Lung (tissue), 12 donors: ENCODE data around the gene DNASE1L2. TPM values are rescaled to one million over a fixed set of nuclear protein-coding genes. Genes with fewer than 3 reads are reported as not detected.

Experiments
- ATAC-seq: fragments of 200-7000 bp; cut with Tn5 transposase; one replicate; pipeline ENCODE4 v1.9.1; 2020; ENCODE audit warnings: moderate number of reproducible peaks; ENCODE audit not compliant: insufficient read depth, low FRiP score
- DNase-seq, 3 donors: peaks; one replicate each; pipeline ENCODE4 v3.0.0-alpha.2; 2013 to 2017
- H3K27ac ChIP-seq, 2 donors: one replicate each; pipeline ENCODE4 v1.5.1; 2013; ENCODE audit warnings: mild to moderate bottlenecking in 2 of 2, moderate library complexity in 2 of 2, control low read depth in 1 of 2, inconsistent platforms in 1 of 2, low read depth in 1 of 2, low read length in 1 of 2
- H3K27me3 ChIP-seq, 3 donors: one replicate each; pipeline ENCODE4 v1.5.1; 2013; ENCODE audit warnings: low read length in 2 of 3; ENCODE audit not compliant: control insufficient read depth in 3 of 3, insufficient read depth in 3 of 3
- H3K36me3 ChIP-seq, 4 donors: one replicate each; pipeline ENCODE4 v1.5.1; 2013; ENCODE audit warnings: low read length in 4 of 4, mild to moderate bottlenecking in 1 of 4, moderate library complexity in 1 of 4; ENCODE audit not compliant: control insufficient read depth in 4 of 4, insufficient read depth in 4 of 4
- H3K4me1 ChIP-seq, 5 donors: one replicate each; pipeline ENCODE4 v1.5.1; 2013; ENCODE audit warnings: low read length in 5 of 5, mild to moderate bottlenecking in 2 of 5, moderate library complexity in 1 of 5; ENCODE audit not compliant: control insufficient read depth in 5 of 5, insufficient read depth in 5 of 5
- H3K4me3 ChIP-seq: one replicate; pipeline ENCODE4 v1.5.1; 2013; ENCODE audit warnings: mild to moderate bottlenecking, control low read depth, moderate library complexity
- H3K9ac ChIP-seq, 2 donors: one replicate each; pipeline ENCODE4 v1.5.1; 2013; ENCODE audit warnings: low read length in 2 of 2, control low read depth in 1 of 2; ENCODE audit not compliant: insufficient read depth in 1 of 2
- H3K9me3 ChIP-seq, 4 donors: one replicate each; pipeline ENCODE4 v1.5.1; 2013; ENCODE audit warnings: low read length in 3 of 4, mild to moderate bottlenecking in 1 of 4, moderate library complexity in 1 of 4; ENCODE audit not compliant: control insufficient read depth in 4 of 4, insufficient read depth in 3 of 4
- CTCF ChIP-seq: IDR thresholded peaks from 2 replicates; pipeline ENCODE4 v1.5.1; 2012; ENCODE audit warnings: mild to moderate bottlenecking; ENCODE audit errors: control extremely low read depth, extremely low read depth
- WGBS, 2 donors: extraction: QIAGEN DNeasy Blood & Tissue Kit; methylation state at CpG; one replicate each; pipeline ENCODE4 v1.1.7; 2013; 5-methylcytosine and 5-hydroxymethylcytosine counted together
- polyA plus RNA-seq, 2 donors: library from polyadenylated mRNA; stranded (reverse); fragments of 200-250 nt; gene quantifications; one replicate each; pipeline ENCODE4 v1.2.1, GENCODE V29; 2013
- total RNA-seq, 2 donors: library from RNA; depleted of rRNA in 1 of 2; stranded (reverse); fragments of >200 nt in 1 of 2; gene quantifications; one replicate each; pipeline ENCODE4 v1.2.1, GENCODE V29; 2014 to 2021
- donor health status: control.
- donor health status: control.
- donor health status: Bipolar disorder and iron deficiency.
- donor health status: healthy.
- donor health status: DM: yes; HTN: yes; CAD: no.

DNASE1L2 gene
- total and polyA plus RNA-seq, 4 donors: 0.65 to 1.0 (median 0.70) TPM

DNA sequence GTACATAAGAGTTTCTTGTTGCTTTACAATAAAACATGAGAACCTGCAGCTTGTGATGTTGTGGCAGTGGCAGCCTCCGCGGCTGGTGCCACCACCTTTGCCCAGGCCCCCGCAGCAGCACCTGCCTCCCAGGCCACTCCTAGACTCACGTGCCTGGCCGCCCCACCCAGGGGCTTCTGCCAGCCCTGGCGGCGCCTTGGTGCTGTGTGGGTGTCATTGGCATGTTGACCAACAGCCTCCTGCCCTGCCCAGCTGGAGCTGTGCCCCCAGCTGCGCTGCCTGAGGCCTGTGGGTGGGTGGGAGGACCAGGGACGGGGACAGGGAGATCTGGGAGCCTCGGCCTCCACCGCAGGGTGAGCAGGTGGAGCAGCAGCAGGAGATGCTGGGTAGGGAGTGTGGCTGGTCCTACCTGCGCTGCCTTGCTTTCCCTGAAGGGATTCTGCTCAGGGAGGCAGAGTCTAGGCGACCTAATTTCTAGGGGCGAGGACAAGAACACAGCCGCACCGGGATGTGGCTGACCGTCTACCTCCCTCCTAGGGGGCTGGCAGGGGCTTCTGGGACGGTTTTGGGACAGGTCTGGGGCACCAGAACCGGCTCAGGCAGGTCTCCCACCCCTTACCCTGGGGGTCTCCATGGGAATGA, 428 bp upstream of the DNASE1L2 start:
- H3K4me3 ChIP-seq: no peak overlapping the region
- ATAC-seq (no peak), DNase-seq (no peak)
- TF ChIP-seq CTCF: no peak
- peaks cover 0 to 59% (median 19%) of the 10 kb centered on the region in 4 donors for H3K36me3 ChIP-seq
- WGBS, 2 donors: 85 to 87% methylated on average over 19 of the region's 19 CpGs
- H3K9me3 ChIP-seq: peaks cover 0 to 22% (median 0%) of the 10 kb centered on the region in 4 donors
- peaks cover 0 to 13% (median 7%) of the 10 kb centered on the region in 5 donors for H3K4me1 ChIP-seq
- no peak overlapping the region for H3K9ac ChIP-seq
- H3K27ac ChIP-seq: no peak overlapping the region
- peaks cover 0 to 27% (median 4%) of the 10 kb centered on the region in 3 donors for H3K27me3 ChIP-seq

GRCh38 chr16:2237102-2237482, 848 bp downstream of the DNASE1L2 start:
- Histone ChIP-seq H3K9ac (no peak overlapping the region), H3K4me1 (peaks cover 0 to 13% (median 7%) of the 10 kb centered on the region in 5 donors), H3K4me3 (no peak overlapping the region), H3K36me3 (peaks cover 0 to 46% (median 17%) of the 10 kb centered on the region in 4 donors), H3K27me3 (peaks cover 0 to 27% (median 4%) of the 10 kb centered on the region in 3 donors), H3K9me3 (peaks cover 0 to 19% (median 0%) of the 10 kb centered on the region in 4 donors), H3K27ac (no peak overlapping the region)
- no peak for TF ChIP-seq CTCF
- ATAC-seq (no peak), DNase-seq (no peak)
- 7 to 8% methylated on average over 26 to 40 of the region's 40 CpGs for WGBS, 2 donors

- H3K9ac ChIP-seq: no peak overlapping the region
- H3K27ac ChIP-seq: no peak overlapping the region
- peaks cover 0 to 13% (median 7%) of the 10 kb centered on the region in 5 donors for H3K4me1 ChIP-seq
- 10 to 20% methylated on average over 58 to 65 of the region's 65 CpGs for WGBS, 2 donors
- DNase-seq (no peak), ATAC-seq (peak; percentile 37)
- no peak for TF ChIP-seq CTCF
- no peak overlapping the region for H3K4me3 ChIP-seq
- peaks cover 0 to 27% (median 4%) of the 10 kb centered on the region in 3 donors for H3K27me3 ChIP-seq
- H3K36me3 ChIP-seq: peaks cover under 1 to 42% (median 21%) of the 10 kb centered on the region in 4 donors
- peaks cover 0 to 19% (median 0%) of the 10 kb centered on the region in 4 donors for H3K9me3 ChIP-seq
Measured at GRCh38 chr16:2237493-2238149, 1.4 kb downstream of the DNASE1L2 start.
